Activated CD8-positive, alpha-beta T cell treated with anti-CD3 and anti-CD28 coated beads, Interleukin-2, amount 10 ng/mL, durations not matched to agents 7 days and 5 days (primary cell): Measurements from ENCODE around the gene AVPR2. TPM values are rescaled to one million over a fixed set of nuclear protein-coding genes. Genes with fewer than 3 reads are reported as not detected.

ENCODE experiments used
- ATAC-seq: fragments of 150-1000 bp; cut with Tn5 transposase; one replicate; pipeline ENCODE4 v1.10.0; 2021; ENCODE audit warnings: moderate library complexity
- CTCF ChIA-PET: fragments of 350-600 bp; sonication (Branson Sonifier 250); formaldehyde crosslinking; loops from one replicate; lab custom pipeline; 2021; ENCODE audit warnings: antibody characterized with exemption; lab: Charles Lee
- POLR2A ChIA-PET: fragments of 350-600 bp; sonication (Branson Sonifier 250); formaldehyde crosslinking; loops from one replicate; lab custom pipeline; 2021; ENCODE audit warnings: antibody characterized with exemption; lab: Charles Lee
- DNase-seq: peaks from one replicate; pipeline ENCODE4 v3.0.0-alpha.2; 2020
- H3K27ac Mint-ChIP-seq: one replicate; pipeline ENCODE4 v1.8.0; 2021; ENCODE audit warnings: mild to moderate bottlenecking, mixed read lengths
- H3K27me3 Mint-ChIP-seq: one replicate; pipeline ENCODE4 v1.8.0; 2021; ENCODE audit warnings: low read depth, mixed read lengths
- H3K36me3 Mint-ChIP-seq: one replicate; pipeline ENCODE4 v1.8.0; 2021; ENCODE audit warnings: low read depth, mixed read lengths
- H3K4me1 Mint-ChIP-seq: one replicate; pipeline ENCODE4 v1.8.0; 2021; ENCODE audit warnings: low read depth, mixed read lengths
- H3K4me3 Mint-ChIP-seq: one replicate; pipeline ENCODE4 v1.8.0; 2021; ENCODE audit warnings: mild to moderate bottlenecking, mixed read lengths
- H3K9me3 Mint-ChIP-seq: one replicate; pipeline ENCODE4 v1.8.0; 2022; ENCODE audit warnings: mixed read lengths; ENCODE audit not compliant: insufficient read depth
- total RNA-seq, 2 experiments: library from RNA; stranded (reverse); gene quantifications; one replicate each; pipeline ENCODE4 v1.2.3, GENCODE V29; 2021

Gene AVPR2
- total RNA-seq, 2 experiments from 2014 or later, result not detected

DNA sequence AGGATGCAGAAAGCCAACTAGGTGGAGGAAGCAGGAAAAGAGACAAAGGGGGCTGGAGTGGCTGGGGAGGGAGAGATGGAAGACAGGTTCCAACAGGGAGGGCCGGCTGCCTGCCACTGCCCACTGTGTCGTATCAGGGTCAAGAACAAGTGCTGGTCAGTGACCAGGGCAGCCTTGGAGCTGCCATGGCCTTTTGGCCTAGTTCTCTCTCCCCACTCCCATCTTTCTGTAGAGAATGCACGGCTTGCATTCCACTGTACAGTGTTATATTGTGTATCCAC lies 30.4 kb upstream of the AVPR2 start:
- no peaks in the 10 kb centered on the region for H3K9me3 Mint-ChIP-seq
- no peak for DNase-seq
- H3K27ac Mint-ChIP-seq, result no peak overlapping the region
- peaks cover 15% of the 10 kb centered on the region for H3K27me3 Mint-ChIP-seq
- no peaks in the 10 kb centered on the region for H3K36me3 Mint-ChIP-seq
- ChIA-PET POLR2A (no interaction called here), CTCF (no interaction called here)
- no peak for ATAC-seq
- H3K4me3 Mint-ChIP-seq, result no peak overlapping the region
- H3K4me1 Mint-ChIP-seq, result peaks cover 18% of the 10 kb centered on the region

- Mint-ChIP-seq H3K27me3 (peaks cover 19% of the 10 kb centered on the region), H3K36me3 (no peaks in the 10 kb centered on the region), H3K4me1 (peaks cover 21% of the 10 kb centered on the region), H3K9me3 (no peaks in the 10 kb centered on the region), H3K4me3 (no peak overlapping the region), H3K27ac (no peak overlapping the region)
- no peak for ATAC-seq
- ChIA-PET CTCF (no interaction called here), POLR2A (no interaction called here)
- DNase-seq, result no peak
Observed at GRCh38 chrX:153874366-153875125, 29.9 kb upstream of the AVPR2 start.

DNA sequence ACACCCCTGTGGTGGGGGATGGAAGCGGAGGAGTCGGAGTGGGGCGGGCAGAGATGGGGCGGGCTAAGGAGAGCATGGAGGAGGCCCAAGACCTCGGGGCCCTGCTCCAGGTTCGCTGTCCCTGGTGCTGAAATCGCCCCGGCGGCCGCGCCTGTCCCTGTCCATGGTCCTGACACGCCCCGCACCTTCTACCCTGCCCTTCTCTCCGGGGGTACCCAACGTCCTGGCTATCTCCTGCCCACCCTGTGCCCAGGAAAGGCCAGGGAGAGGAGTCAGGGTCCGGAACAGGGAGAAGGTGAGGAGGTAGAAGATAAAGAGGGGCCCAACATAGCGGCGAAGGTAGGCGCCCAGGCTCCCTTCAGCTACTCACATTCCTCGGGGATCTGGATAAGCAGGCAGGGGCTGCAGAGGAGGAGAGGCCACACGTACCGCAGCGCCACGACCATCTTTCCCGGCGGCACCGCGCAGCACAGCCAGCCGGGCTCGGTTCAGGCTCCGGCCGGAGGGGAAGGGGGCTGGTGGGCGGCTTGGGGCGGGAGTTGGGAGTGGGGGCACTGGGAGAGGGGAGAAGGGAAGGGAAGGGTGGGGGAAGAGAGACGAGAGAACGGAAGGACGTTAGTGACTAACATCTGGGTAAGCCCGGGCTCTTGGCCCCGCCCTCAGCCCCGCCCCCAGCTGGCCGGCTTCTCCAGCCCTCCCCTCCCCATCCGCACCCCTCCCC lies 28.9 kb upstream of the AVPR2 start:
- ChIA-PET CTCF (no interaction called here), POLR2A (no interaction called here)
- Mint-ChIP-seq H3K9me3 (no peaks in the 10 kb centered on the region), H3K36me3 (no peaks in the 10 kb centered on the region), H3K27ac (no peak overlapping the region), H3K4me3 (no peak overlapping the region), H3K4me1 (peaks cover 21% of the 10 kb centered on the region), H3K27me3 (peaks cover 21% of the 10 kb centered on the region)
- peak; percentile 75 for DNase-seq
- ATAC-seq, result peak; percentile 69

DNA sequence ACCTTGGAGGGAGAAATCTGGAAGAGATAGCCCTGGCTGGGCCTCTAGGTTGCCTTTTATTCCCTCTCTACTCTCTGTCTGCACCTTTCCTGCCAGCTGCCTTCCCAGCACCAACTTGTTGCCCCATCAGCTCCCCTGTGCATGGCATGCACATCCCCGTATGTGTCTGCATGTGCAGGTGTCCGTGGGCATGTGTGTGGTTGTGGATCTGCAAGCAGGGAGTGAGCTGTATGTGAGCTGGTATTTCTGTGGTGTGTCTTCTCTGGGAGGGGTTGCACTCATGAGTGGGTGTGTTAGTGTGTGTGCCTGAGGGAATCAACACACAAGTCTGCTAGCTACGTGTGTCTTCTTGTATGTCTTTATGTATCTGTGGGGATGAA lies 28.4 kb upstream of the AVPR2 start:
- POLR2A ChIA-PET, result no interaction called here
- Mint-ChIP-seq H3K9me3 (no peaks in the 10 kb centered on the region), H3K27me3 (peaks cover 21% of the 10 kb centered on the region), H3K4me3 (no peak overlapping the region), H3K27ac (no peak overlapping the region), H3K36me3 (no peaks in the 10 kb centered on the region), H3K4me1 (peaks cover 23% of the 10 kb centered on the region)
- no peak for DNase-seq
- CTCF ChIA-PET, result no interaction called here
- no peak for ATAC-seq

- Mint-ChIP-seq H3K4me1 (peaks cover 23% of the 10 kb centered on the region), H3K36me3 (no peaks in the 10 kb centered on the region), H3K9me3 (no peaks in the 10 kb centered on the region), H3K27me3 (peaks cover 24% of the 10 kb centered on the region), H3K4me3 (no peak overlapping the region), H3K27ac (no peak overlapping the region)
- CTCF ChIA-PET, result no interaction called here
- no peak for ATAC-seq
- POLR2A ChIA-PET, result no interaction called here
- DNase-seq, result no peak
Observed at GRCh38 chrX:153877571-153878261, 26.8 kb upstream of the AVPR2 start.

- ChIA-PET POLR2A (no interaction called here), CTCF (no interaction called here)
- Mint-ChIP-seq H3K27me3 (peaks cover 24% of the 10 kb centered on the region), H3K27ac (no peak overlapping the region), H3K4me3 (no peak overlapping the region), H3K9me3 (no peaks in the 10 kb centered on the region), H3K36me3 (no peaks in the 10 kb centered on the region), H3K4me1 (peaks cover 23% of the 10 kb centered on the region)
- no peak for DNase-seq
- ATAC-seq, result no peak
Observed at GRCh38 chrX:153878345-153878744, 26.1 kb upstream of the AVPR2 start.

- H3K4me3 Mint-ChIP-seq, result peak overlapping the region; percentile 15
- CTCF ChIA-PET, result no interaction called here
Observed at GRCh38 chrX:153878969-153879653, 25.4 kb upstream of the AVPR2 start.

DNA sequence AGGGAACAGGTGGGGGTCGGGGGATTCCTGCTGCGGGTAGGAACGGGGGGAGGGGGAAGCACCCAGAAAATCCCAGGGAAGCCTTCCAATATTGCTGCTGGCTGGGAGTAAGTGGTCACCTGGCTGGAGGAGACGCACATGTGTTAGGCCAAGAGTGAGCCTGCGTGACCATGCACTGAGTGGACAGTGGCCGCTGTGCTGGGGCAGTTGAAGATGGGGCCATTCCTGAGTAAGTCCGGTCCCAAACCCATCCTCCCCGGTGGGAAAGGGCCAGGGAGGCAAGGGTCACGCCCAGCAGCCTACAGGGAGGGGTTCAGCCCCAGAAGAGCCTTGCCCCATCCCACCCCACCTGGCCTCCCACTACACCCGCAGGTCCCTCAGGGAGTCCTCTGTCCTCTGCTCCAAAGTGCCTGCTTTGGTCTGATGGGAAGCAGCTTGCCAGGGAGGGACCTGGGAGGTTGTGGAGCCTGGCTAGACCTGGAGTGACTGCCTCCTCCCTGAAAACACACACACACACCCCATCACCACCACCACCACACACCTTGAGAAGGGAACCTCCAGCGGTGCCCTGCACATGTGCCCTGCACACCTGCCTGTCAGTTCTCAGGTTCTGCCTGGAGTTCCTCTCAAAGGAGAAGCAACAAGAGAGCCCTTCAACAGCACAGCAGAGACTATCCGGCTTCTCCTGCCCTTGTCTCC lies 24.6 kb upstream of the AVPR2 start:
- no peak for DNase-seq
- Mint-ChIP-seq H3K9me3 (no peaks in the 10 kb centered on the region), H3K4me1 (peaks cover 25% of the 10 kb centered on the region), H3K4me3 (no peak overlapping the region), H3K27me3 (peaks cover 23% of the 10 kb centered on the region), H3K36me3 (no peaks in the 10 kb centered on the region), H3K27ac (no peak overlapping the region)
- CTCF ChIA-PET, result no interaction called here
- POLR2A ChIA-PET, result no interaction called here
- ATAC-seq, result no peak

More at GRCh38 chrX:153878969-153879653, 25.4 kb upstream of the AVPR2 start:
- Mint-ChIP-seq H3K27me3 (peaks cover 24% of the 10 kb centered on the region), H3K36me3 (no peaks in the 10 kb centered on the region), H3K27ac (no peak overlapping the region), H3K9me3 (no peaks in the 10 kb centered on the region), H3K4me1 (peaks cover 23% of the 10 kb centered on the region)
- DNase-seq, result no peak
- POLR2A ChIA-PET, result no interaction called here
- ATAC-seq, result no peak

DNA sequence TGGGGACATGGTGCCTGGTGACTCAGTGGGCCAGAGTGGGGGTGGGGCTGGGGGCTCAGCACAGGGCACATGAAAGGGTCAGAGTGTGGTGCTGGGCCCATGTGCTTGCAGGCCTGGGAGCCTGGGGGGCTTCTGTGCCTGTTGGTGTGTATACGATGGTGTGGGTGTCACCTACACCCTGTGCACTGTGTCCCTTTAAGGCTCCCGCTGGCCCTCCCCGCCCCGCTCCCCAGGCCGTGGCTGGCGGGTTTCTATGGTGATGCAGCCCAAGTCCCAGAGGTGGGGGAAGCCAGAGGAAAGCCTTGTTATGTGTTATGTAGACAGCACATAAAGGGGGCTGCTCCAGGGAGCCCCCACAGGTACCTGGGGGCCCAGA lies 24.0 kb upstream of the AVPR2 start:
- peak; percentile 20 for ATAC-seq
- Mint-ChIP-seq H3K9me3 (no peaks in the 10 kb centered on the region), H3K4me3 (no peak overlapping the region), H3K4me1 (peaks cover 28% of the 10 kb centered on the region), H3K27ac (no peak overlapping the region), H3K36me3 (no peaks in the 10 kb centered on the region), H3K27me3 (peaks cover 25% of the 10 kb centered on the region)
- no peak for DNase-seq
- POLR2A ChIA-PET, result no interaction called here
- CTCF ChIA-PET, result no interaction called here

- ATAC-seq (no peak), DNase-seq (no peak)
- ChIA-PET POLR2A (no interaction called here), CTCF (no interaction called here)
- H3K4me1 Mint-ChIP-seq, result peaks cover 28% of the 10 kb centered on the region
- H3K9me3 Mint-ChIP-seq, result no peaks in the 10 kb centered on the region
- no peaks in the 10 kb centered on the region for H3K36me3 Mint-ChIP-seq
- H3K27ac Mint-ChIP-seq, result no peak overlapping the region
- H3K4me3 Mint-ChIP-seq, result no peak overlapping the region
- H3K27me3 Mint-ChIP-seq, result peaks cover 22% of the 10 kb centered on the region
Observed at GRCh38 chrX:153881281-153881680, 23.2 kb upstream of the AVPR2 start.

- no peaks in the 10 kb centered on the region for H3K36me3 Mint-ChIP-seq
- no peak overlapping the region for H3K4me3 Mint-ChIP-seq
- ATAC-seq (no peak), DNase-seq (no peak)
- H3K9me3 Mint-ChIP-seq, result no peaks in the 10 kb centered on the region
- peak overlapping the region; percentile 21 for H3K27ac Mint-ChIP-seq
- H3K27me3 Mint-ChIP-seq, result peaks cover 22% of the 10 kb centered on the region
- CTCF ChIA-PET, result no interaction called here
- POLR2A ChIA-PET, result interaction anchor here (2.2 kb wide), 1 partner anchor 45 kb away, joined by 5 read pairs; no protein-coding TSS in a partner anchor
- H3K4me1 Mint-ChIP-seq, result peaks cover 26% of the 10 kb centered on the region
Observed at GRCh38 chrX:153882086-153882498, 22.4 kb upstream of the AVPR2 start.
